ENCODE measurements around the gene PGA5.

DNA sequence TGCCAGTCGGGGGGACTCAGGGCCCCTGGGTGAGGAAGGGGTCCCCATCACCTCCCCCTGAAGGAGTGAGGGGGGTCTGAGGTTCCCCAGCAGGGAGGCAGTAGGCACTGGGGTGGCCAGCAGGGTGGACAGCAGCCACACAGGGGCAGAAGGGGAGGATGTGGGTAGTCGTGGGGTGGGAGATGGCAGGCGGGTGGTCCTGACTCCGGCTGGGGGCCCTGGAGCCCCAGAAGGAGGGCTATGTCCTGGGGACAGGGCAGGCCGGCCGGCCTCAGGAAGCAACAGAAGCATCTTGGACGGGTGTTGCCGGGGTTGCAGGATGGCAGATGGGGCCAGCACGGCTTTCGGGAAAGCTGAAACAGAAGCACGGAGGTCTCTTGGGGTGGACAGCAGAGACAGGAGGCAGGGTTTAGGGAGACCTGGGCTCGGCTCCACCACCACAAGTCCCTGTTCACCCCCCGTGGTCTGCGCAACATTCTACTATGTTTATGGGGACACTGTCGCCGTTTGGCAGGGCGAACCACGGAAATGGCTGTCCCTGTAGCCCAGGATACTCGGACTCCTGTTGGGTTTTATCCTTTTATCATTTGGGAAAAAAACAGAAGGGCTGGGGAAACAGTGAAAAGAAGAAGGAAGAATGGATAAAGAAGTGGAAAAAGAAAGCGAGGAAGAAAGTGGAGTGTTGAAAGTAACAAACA, 40.1 kb downstream of the PGA5 start:
- TF ChIP-seq POLR2AphosphoS5 (IDR thresholded peaks at IDR 0.05; ENCODE audit: low read length): no peak
- TF ChIP-seq CTCF (IDR thresholded peaks at IDR 0.05 in 2 of 3, conservative IDR thresholded peaks at IDR 0.05 in 1 of 3; ENCODE audit: control insufficient read depth in 2 of 3, extremely low read depth in 1 of 3, insufficient read depth in 1 of 3, low read depth in 3 of 3, low read length in 3 of 3): no peak
- no peak for TF ChIP-seq HCFC1 (IDR thresholded peaks at IDR 0.05; ENCODE audit: low read length)
- TF ChIP-seq TAF1 (IDR thresholded peaks at IDR 0.05; ENCODE audit: borderline replicate concordance, low read depth, low read length): no peak
- no peak for TF ChIP-seq IKZF1 (conservative IDR thresholded peaks at IDR 0.05)
- no peak for TF ChIP-seq CREB1 (IDR thresholded peaks at IDR 0.05; ENCODE audit: low read depth)
- TF ChIP-seq EGR1 (IDR thresholded peaks at IDR 0.05; ENCODE audit: borderline replicate concordance in 1 of 2, low read depth in 2 of 2, low read length in 2 of 2): no peak
- TF ChIP-seq ZNF274 (IDR thresholded peaks at IDR 0.05; ENCODE audit: insufficient read depth, insufficient read length): no peak
- TF ChIP-seq SP1 (IDR thresholded peaks at IDR 0.05; ENCODE audit: low read depth, low read length): no peak
